Fibroblast of lung (primary cell): ENCODE data around the gene EPN3. TPM values are rescaled to one million over a fixed set of nuclear protein-coding genes. Genes with fewer than 3 reads are reported as not detected.

ENCODE experiments used
- DNase-seq, 2 donors: peaks; one replicate each; pipeline versions ENCODE4 v3.0.0 to v3.0.0-alpha.2; 2010; ENCODE audit warnings: low read depth in 2 of 2
- H2AFZ ChIP-seq: 2 replicates; pipeline ENCODE4 v1.5.1; 2012; ENCODE audit warnings: low read length, control low read depth, inconsistent platforms
- H3K27ac ChIP-seq: 2 replicates; pipeline ENCODE4 v1.5.1; 2011; ENCODE audit warnings: low read length, control low read depth; ENCODE audit not compliant: insufficient read depth
- H3K27me3 ChIP-seq: 2 replicates; pipeline ENCODE4 v1.5.1; 2011; ENCODE audit warnings: mild to moderate bottlenecking, low read length; ENCODE audit not compliant: control insufficient read depth, insufficient read depth
- H3K36me3 ChIP-seq: 2 replicates; pipeline ENCODE4 v1.5.1; 2011; ENCODE audit warnings: low read length; ENCODE audit not compliant: control insufficient read depth, insufficient read depth
- H3K4me1 ChIP-seq: 2 replicates; pipeline ENCODE4 v1.5.1; 2011; ENCODE audit warnings: low read length; ENCODE audit not compliant: control insufficient read depth, insufficient read depth; ENCODE audit errors: extremely low read depth
- H3K4me2 ChIP-seq: 2 replicates; pipeline ENCODE4 v1.5.1; 2011; ENCODE audit warnings: low read length, control low read depth; ENCODE audit not compliant: insufficient read depth; ENCODE audit errors: extremely low read depth
- H3K4me3 ChIP-seq, 4 experiments: fragments of 200-600 bp in 1 of 4; sonication (generic) in 1 of 4; replicated peaks in 1 of 4; 2 replicates each; pipeline ENCODE4 v1.5.1; 2011 to 2016; ENCODE audit warnings: low read length in 4 of 4, low read depth in 3 of 4, mild to moderate bottlenecking in 3 of 4, control low read depth in 2 of 4, inconsistent platforms in 1 of 4, mixed read lengths in 1 of 4; ENCODE audit not compliant: insufficient read depth in 1 of 4; ENCODE audit errors: control extremely low read depth in 1 of 4
- H3K79me2 ChIP-seq: 2 replicates; pipeline ENCODE4 v1.5.1; 2012; ENCODE audit warnings: mild to moderate bottlenecking, low read length, inconsistent platforms; ENCODE audit not compliant: control insufficient read depth, insufficient read depth
- H3K9ac ChIP-seq: 2 replicates; pipeline ENCODE4 v1.5.1; 2011; ENCODE audit warnings: mild to moderate bottlenecking, low read length, control low read depth; ENCODE audit not compliant: insufficient read depth
- H3K9me3 ChIP-seq: 2 replicates; pipeline ENCODE4 v1.5.1; 2012; ENCODE audit warnings: low read depth, low read length; ENCODE audit not compliant: control insufficient read depth, insufficient read depth
- H4K20me1 ChIP-seq: 2 replicates; pipeline ENCODE4 v1.5.1; 2011; ENCODE audit warnings: low read length; ENCODE audit not compliant: control insufficient read depth, insufficient read depth; ENCODE audit errors: extremely low read depth
- EZH2 ChIP-seq: IDR thresholded peaks from 2 replicates; pipeline ENCODE4 v1.5.1; 2012; ENCODE audit warnings: low read length, control low read depth, mild to moderate bottlenecking; ENCODE audit errors: missing control alignments
- polyA plus RNA-seq, 2 donors: library from polyadenylated mRNA; depleted of rRNA in 1 of 2; stranded (reverse) in 1 of 2; unstranded in 1 of 2; fragments of >200 nt; gene quantifications; 2 replicates each; pipeline ENCODE4 v1.2.1, GENCODE V29; 2011 to 2012; ENCODE audit warnings: missing spikeins in 1 of 2
- total RNA-seq: library from RNA; depleted of rRNA; stranded (reverse); fragments of >200 nt; gene quantifications from 2 replicates; pipeline ENCODE4 v1.2.1, GENCODE V29; 2014
- TF ChIP-seq, protein P1 (sequence below), 2 donors: IDR thresholded peaks in 1 of 2; conservative IDR thresholded peaks in 1 of 2; 1 replicate in 1 of 2; 2 replicates in 1 of 2; pipeline ENCODE4 v1.5.1; 2011 to 2012; ENCODE audit warnings: low read length in 2 of 2, control low read depth in 1 of 2, inconsistent platforms in 1 of 2, low read depth in 1 of 2, mild to moderate bottlenecking in 1 of 2

EPN3 gene
- total and polyA plus RNA-seq, 2 donors (not counting 1 experiment from before 2014, with no cell fraction given): not detected

DNA sequence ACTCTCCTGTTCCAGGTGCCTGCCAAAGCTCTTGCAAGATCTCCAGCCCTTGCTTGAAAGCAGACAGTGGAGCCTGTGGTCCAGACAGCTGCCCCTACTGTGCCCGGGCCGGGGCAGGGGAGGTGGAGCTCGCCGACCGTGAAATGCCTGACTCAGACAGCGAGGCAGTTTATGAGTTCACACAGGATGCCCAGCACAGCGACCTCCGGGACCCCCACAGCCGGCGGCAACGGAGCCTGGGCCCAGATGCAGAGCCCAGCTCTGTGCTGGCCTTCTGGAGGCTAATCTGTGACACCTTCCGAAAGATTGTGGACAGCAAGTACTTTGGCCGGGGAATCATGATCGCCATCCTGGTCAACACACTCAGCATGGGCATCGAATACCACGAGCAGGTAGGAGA is 45.6 kb downstream of the EPN3 start:
- Histone ChIP-seq H3K9me3 (no peaks in the 10 kb centered on the region), H3K9ac (no peak overlapping the region), H3K36me3 (no peaks in the 10 kb centered on the region), H3K4me2 (no peak overlapping the region), H3K4me3 (no peak overlapping the region), H3K4me1 (no peaks in the 10 kb centered on the region), H3K27me3 (peaks cover 7% of the 10 kb centered on the region), H4K20me1 (no peaks in the 10 kb centered on the region), H2AFZ (no peak overlapping the region), H3K79me2 (no peaks in the 10 kb centered on the region), H3K27ac (no peak overlapping the region)
- TF ChIP-seq EZH2: no peak
- TF ChIP-seq, protein P1, sequence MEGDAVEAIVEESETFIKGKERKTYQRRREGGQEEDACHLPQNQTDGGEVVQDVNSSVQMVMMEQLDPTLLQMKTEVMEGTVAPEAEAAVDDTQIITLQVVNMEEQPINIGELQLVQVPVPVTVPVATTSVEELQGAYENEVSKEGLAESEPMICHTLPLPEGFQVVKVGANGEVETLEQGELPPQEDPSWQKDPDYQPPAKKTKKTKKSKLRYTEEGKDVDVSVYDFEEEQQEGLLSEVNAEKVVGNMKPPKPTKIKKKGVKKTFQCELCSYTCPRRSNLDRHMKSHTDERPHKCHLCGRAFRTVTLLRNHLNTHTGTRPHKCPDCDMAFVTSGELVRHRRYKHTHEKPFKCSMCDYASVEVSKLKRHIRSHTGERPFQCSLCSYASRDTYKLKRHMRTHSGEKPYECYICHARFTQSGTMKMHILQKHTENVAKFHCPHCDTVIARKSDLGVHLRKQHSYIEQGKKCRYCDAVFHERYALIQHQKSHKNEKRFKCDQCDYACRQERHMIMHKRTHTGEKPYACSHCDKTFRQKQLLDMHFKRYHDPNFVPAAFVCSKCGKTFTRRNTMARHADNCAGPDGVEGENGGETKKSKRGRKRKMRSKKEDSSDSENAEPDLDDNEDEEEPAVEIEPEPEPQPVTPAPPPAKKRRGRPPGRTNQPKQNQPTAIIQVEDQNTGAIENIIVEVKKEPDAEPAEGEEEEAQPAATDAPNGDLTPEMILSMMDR (conservative IDR thresholded peaks at IDR 0.05 in 1 of 2, IDR thresholded peaks at IDR 0.05 in 1 of 2; ENCODE audit: low read depth in 1 of 2, low read length in 2 of 2): no peak
- no peak for DNase-seq

GRCh38 chr17:50579399-50579798 is 46.9 kb downstream of the EPN3 start:
- no peak for DNase-seq
- Histone ChIP-seq H3K27ac (no peak overlapping the region), H3K27me3 (peaks cover 7% of the 10 kb centered on the region), H2AFZ (no peak overlapping the region), H4K20me1 (no peaks in the 10 kb centered on the region), H3K36me3 (no peaks in the 10 kb centered on the region), H3K4me1 (no peaks in the 10 kb centered on the region), H3K9me3 (no peaks in the 10 kb centered on the region), H3K9ac (no peak overlapping the region), H3K4me2 (no peak overlapping the region), H3K4me3 (no peak overlapping the region), H3K79me2 (no peaks in the 10 kb centered on the region)
- TF ChIP-seq EZH2: no peak
- TF ChIP-seq, protein P1 (conservative IDR thresholded peaks at IDR 0.05 in 1 of 2, IDR thresholded peaks at IDR 0.05 in 1 of 2; ENCODE audit: low read depth in 1 of 2, low read length in 2 of 2): no peak

DNA sequence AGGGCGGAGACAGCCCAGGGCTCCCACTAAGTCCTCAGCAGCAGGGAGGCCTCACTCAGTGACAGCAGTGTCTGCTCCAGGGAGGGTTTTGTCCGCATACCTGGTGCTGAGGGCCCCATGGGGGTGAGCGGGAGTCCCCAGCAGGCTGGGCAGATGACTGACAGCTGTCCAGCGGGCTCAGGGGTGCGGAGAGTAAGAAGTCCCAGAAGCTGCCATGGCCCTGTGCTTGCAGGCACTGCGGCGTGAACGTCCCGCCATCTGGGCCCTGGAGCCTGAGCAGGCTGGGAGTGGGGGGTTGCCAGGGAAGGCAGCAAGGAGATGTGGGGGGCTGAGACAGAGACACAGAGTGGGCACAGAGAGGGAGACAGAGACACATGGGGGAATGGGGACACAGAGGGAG is 48.1 kb downstream of the EPN3 start:
- no peak overlapping the region for H3K4me3 ChIP-seq
- TF ChIP-seq, protein P1 (conservative IDR thresholded peaks at IDR 0.05 in 1 of 2, IDR thresholded peaks at IDR 0.05 in 1 of 2; ENCODE audit: low read depth in 1 of 2, low read length in 2 of 2): no peak
- TF ChIP-seq EZH2: no peak
- H2AFZ ChIP-seq: no peak overlapping the region
- H3K4me2 ChIP-seq: no peak overlapping the region
- H3K27ac ChIP-seq: no peak overlapping the region
- H3K27me3 ChIP-seq: peaks cover 7% of the 10 kb centered on the region
- DNase-seq: no peak
- H3K79me2 ChIP-seq: no peaks in the 10 kb centered on the region
- no peaks in the 10 kb centered on the region for H3K36me3 ChIP-seq
- no peaks in the 10 kb centered on the region for H4K20me1 ChIP-seq
- H3K9ac ChIP-seq: no peak overlapping the region
- no peaks in the 10 kb centered on the region for H3K9me3 ChIP-seq
- no peaks in the 10 kb centered on the region for H3K4me1 ChIP-seq
